GM13977 (cell line): ENCODE measurements around the gene TMEM45A.

Experiments
- DNase-seq: peaks from one replicate; pipeline ENCODE4 v3.0.0; 2012; ENCODE audit warnings: low spot score
- CTCF ChIP-seq: IDR thresholded peaks from 2 replicates; pipeline ENCODE4 v1.5.1; 2012; ENCODE audit warnings: mild to moderate bottlenecking, control low read depth; ENCODE audit not compliant: insufficient read depth; ENCODE audit errors: extremely low read depth, missing control alignments
- in situ Hi-C: fragments of 300-500 bp; cut with MboI; formaldehyde crosslinking; loops from one replicate; pipeline ENCODE4 v1.12.0; 2022; ENCODE audit warnings: low sequenced_read_pairs, low pct_unique_long_range_greater_than_20kb, mixed read lengths, inconsistent platforms; ENCODE audit not compliant: unreplicated experiment

The TMEM45A gene

DNA sequence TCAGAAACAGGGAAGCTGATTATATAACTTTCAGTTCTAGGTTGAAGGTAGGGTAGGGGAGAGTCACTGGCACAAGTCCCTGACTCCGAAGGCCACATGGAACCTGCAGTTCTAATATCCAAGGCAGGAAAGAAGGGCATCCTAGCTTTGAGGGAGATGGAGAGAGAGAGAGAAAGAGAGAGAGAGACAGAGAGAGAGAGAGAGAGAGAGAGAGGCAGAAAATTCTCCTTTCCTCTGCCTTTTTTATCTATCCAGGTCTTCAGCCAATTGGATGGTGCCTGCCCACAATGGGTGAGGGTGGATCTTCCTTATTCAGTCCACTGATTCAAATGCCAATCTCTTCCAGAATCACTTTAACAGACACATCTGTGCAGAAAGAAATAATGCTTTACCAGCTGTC lies 35.7 kb upstream of the TMEM45A start:
- no peak for TF ChIP-seq CTCF
- no peak for DNase-seq
- in situ Hi-C loops, result no loop called here

GRCh38 chr3:100457811-100458210 lies 34.6 kb upstream of the TMEM45A start:
- in situ Hi-C loops, result no loop called here
- TF ChIP-seq CTCF, result no peak

DNA sequence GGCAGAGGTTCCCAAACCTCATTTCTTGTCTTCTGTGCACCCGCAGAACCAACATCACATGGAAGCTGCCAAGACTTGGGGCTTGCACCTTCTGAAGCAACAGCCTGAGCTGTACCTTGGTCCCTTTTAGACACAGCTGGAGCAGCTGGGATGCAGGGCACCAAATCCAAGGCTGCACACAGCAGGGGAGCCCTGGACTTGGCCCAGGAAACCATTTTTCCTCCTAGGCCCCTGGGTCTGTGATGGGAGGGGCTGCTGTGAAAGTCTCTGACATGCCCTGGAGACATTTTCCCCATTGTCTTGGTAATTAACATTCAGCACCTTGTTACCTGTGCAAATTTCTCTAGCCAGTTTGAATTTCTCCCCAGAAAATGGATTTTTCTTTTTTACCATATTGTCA lies 33.6 kb upstream of the TMEM45A start:
- DNase-seq, result no peak
- in situ Hi-C loops, result no loop called here
- TF ChIP-seq CTCF, result no peak

More at GRCh38 chr3:100457811-100458210, 34.6 kb upstream of the TMEM45A start:
- no peak for DNase-seq

GRCh38 chr3:100463002-100463401 lies 29.4 kb upstream of the TMEM45A start:
- peak; percentile 79 for TF ChIP-seq CTCF
- in situ Hi-C loops, result loop anchor here (5.0 kb wide), 1 partner anchor 129 kb away; no protein-coding TSS in a partner anchor
- DNase-seq, result peak; percentile 68

GRCh38 chr3:100463646-100464155 lies 28.7 kb upstream of the TMEM45A start:
- DNase-seq, result no peak
- no peak for TF ChIP-seq CTCF
- in situ Hi-C loops, result loop anchor here (5.0 kb wide), 1 partner anchor 129 kb away; no protein-coding TSS in a partner anchor

DNA sequence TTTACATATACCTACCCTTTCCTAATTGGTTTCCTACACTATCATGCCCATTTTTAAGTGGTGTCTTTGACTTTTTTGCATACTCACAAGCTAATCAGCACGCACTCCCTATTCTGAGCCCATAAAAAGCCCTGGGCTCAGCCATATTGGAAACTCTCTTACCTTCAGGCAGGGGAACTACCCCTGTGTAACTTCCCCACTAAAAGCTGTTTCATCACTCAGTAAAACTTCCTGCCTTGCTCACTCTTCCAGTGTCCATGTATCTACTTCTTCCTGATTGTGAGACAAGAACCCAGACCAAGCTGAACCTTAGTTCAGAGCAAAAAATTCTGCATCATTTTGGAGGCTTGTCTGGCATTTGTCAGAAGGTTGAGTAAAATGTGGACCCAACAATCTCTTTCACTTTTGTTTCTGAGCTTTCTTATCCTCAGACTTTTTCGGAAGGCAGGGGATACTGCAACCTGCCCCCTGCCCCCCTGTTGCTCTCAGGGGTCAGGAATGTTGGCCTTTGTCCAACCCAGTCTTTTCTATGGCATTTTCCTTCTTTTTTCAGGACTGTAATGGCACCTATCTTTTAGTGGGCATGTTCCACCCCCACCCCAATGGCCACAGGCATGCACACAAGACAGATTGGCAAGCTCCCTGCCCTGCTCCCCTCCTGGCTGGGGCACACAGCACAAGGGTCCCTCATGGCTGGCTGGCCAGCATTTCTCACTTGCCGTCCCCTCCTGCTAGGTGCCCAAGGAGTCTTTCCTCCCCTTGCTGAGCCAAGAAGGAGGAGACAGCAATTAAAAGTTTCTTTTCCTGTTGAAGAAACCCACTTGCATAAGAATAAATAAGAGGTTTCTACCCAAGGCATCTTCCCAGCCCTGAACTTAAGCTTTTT lies 26.3 kb upstream of the TMEM45A start:
- in situ Hi-C loops, result no loop called here
- no peak for TF ChIP-seq CTCF
- DNase-seq, result peak; percentile 26
